Measurements from ENCODE around the gene SPAG16.

GRCh38 chr2:214386720-214387119 lies 1102.5 kb downstream of the SPAG16 start:
- TF ChIP-seq CTCF (IDR thresholded peaks at IDR 0.05) (no peak), POLR2A (IDR thresholded peaks at IDR 0.05) (no peak)

Data from body of pancreas (tissue), 4 donors.